HFFc6 (cell line): Measurements from ENCODE around the gene MYLK2. TPM values are rescaled to one million over a fixed set of nuclear protein-coding genes. Genes with fewer than 3 reads are reported as not detected.
"Not testable (repeated sequence)": the region's sequence is repeated elsewhere in the genome, so short reads cannot be mapped to it uniquely, and the experiment has no call there.

Source experiments
- DNase-seq: peaks from one replicate; pipeline ENCODE4 v3.0.0-alpha.2; 2018
- H3K27ac Mint-ChIP-seq: 2 replicates; pipeline ENCODE4 v1.8.0; 2020; ENCODE audit warnings: mild to moderate bottlenecking, mixed read lengths
- H3K27me3 Mint-ChIP-seq: 2 replicates; pipeline ENCODE4 v1.8.0; 2021; ENCODE audit warnings: mild to moderate bottlenecking, moderate library complexity, mixed read lengths; ENCODE audit not compliant: insufficient read depth
- H3K36me3 Mint-ChIP-seq: 2 replicates; pipeline ENCODE4 v1.8.0; 2021; ENCODE audit warnings: low read depth, mixed read lengths
- H3K4me1 Mint-ChIP-seq: 2 replicates; pipeline ENCODE4 v1.8.0; 2020; ENCODE audit warnings: low read depth, mixed read lengths
- H3K4me3 Mint-ChIP-seq: 2 replicates; pipeline ENCODE4 v1.8.0; 2020; ENCODE audit warnings: mild to moderate bottlenecking, moderate library complexity, mixed read lengths
- H3K9me3 Mint-ChIP-seq: 2 replicates; pipeline ENCODE4 v1.8.0; 2020; ENCODE audit warnings: mild to moderate bottlenecking, mixed read lengths
- CTCF ChIP-seq: fragments of 200-600 bp; sonication (generic); IDR thresholded peaks from 2 replicates; pipeline ENCODE4 v1.5.0; 2021; ENCODE audit warnings: antibody characterized with exemption, mild to moderate bottlenecking
- total RNA-seq, 6 experiments: library from RNA; stranded (reverse); fragmentation: NEBNext Ultra II Directional; extraction: Animal tissue kit (Norgen Biotek cat#: 25700); gene quantifications; 2 replicates in 1 of 6; 3 replicates in 5 of 6; pipeline ENCODE4 v1.2.3, GENCODE V29; 2021

The MYLK2 gene
- total RNA-seq, 6 experiments from 2014 or later: 0.07 to 0.30 (median 0.16) TPM

DNA sequence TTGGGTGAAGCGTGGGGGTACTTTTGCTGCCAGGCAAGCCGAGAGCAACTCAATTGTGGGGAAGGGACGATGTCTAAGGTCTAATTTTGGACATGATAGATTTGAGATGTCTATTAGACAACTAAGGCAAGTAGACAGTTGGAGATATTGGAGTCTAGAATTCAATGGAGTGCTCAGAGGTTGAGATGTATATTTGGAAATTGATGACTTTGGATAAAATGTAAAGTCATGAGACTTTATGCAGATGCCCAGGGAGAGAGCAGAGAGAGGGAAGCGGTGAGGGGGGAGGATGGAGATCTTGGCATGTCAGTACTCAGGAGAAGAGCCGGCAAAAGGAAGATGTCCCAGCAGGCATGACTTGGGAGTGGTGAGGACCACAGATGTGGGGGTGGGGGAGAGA lies 6.9 kb downstream of the MYLK2 start:
- TF ChIP-seq CTCF: no peak
- Mint-ChIP-seq H3K4me1 (peaks cover 7% of the 10 kb centered on the region), H3K4me3 (no peak overlapping the region), H3K27me3 (peaks cover 5% of the 10 kb centered on the region), H3K9me3 (no peaks in the 10 kb centered on the region), H3K36me3 (no peaks in the 10 kb centered on the region), H3K27ac (no peak overlapping the region)
- DNase-seq: no peak

GRCh38 chr20:31827059-31827458 lies 7.9 kb downstream of the MYLK2 start:
- peaks cover 5% of the 10 kb centered on the region for H3K27me3 Mint-ChIP-seq
- no peak overlapping the region for H3K4me3 Mint-ChIP-seq
- H3K9me3 Mint-ChIP-seq: no peaks in the 10 kb centered on the region
- DNase-seq: no peak
- H3K36me3 Mint-ChIP-seq: no peaks in the 10 kb centered on the region
- no peak for TF ChIP-seq CTCF
- H3K27ac Mint-ChIP-seq: no peak overlapping the region
- H3K4me1 Mint-ChIP-seq: peaks cover 7% of the 10 kb centered on the region

GRCh38 chr20:31828016-31828415 lies 8.9 kb downstream of the MYLK2 start:
- H3K27me3 Mint-ChIP-seq, H3K27ac Mint-ChIP-seq, H3K9me3 Mint-ChIP-seq, H3K4me1 Mint-ChIP-seq, DNase-seq, H3K4me3 Mint-ChIP-seq, H3K36me3 Mint-ChIP-seq: not testable (repeated sequence)

GRCh38 chr20:31829731-31830130 lies 10.6 kb downstream of the MYLK2 start:
- Mint-ChIP-seq H3K9me3 (no peaks in the 10 kb centered on the region), H3K36me3 (no peaks in the 10 kb centered on the region), H3K27ac (no peak overlapping the region), H3K4me1 (no peaks in the 10 kb centered on the region), H3K4me3 (no peak overlapping the region), H3K27me3 (peaks cover 5% of the 10 kb centered on the region)
- no peak for TF ChIP-seq CTCF
- DNase-seq: no peak

DNA sequence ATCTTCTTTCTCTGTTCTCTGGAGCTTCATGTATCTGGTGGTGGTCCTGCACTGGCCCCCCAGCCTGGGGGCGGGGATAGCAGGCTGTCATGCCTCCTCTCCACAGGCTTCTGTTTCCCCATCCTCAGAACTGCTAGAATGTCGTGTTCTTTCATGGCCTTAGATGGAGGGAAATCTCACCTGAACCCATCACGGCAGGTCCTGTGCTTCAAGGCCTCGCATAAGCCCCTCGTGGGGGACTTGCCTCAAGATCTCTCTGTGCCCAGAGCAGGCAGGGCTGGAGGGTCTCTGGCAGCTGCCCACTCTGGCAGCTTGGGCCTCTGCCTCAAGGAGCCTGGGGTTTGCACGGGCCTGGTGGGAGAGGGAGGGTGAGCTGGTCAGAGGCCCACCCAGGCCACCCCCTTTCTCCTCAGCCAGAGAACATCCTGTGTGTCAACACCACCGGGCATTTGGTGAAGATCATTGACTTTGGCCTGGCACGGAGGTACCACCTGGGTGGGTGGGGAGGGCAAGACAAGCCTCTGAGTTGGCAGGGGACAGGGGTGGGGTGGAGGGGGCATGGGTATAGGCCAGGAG lies 11.3 kb downstream of the MYLK2 start:
- Mint-ChIP-seq H3K36me3 (no peaks in the 10 kb centered on the region), H3K27me3 (peaks cover 5% of the 10 kb centered on the region), H3K9me3 (no peaks in the 10 kb centered on the region), H3K4me1 (no peaks in the 10 kb centered on the region), H3K4me3 (no peak overlapping the region), H3K27ac (no peak overlapping the region)
- no peak for TF ChIP-seq CTCF
- no peak for DNase-seq

DNA sequence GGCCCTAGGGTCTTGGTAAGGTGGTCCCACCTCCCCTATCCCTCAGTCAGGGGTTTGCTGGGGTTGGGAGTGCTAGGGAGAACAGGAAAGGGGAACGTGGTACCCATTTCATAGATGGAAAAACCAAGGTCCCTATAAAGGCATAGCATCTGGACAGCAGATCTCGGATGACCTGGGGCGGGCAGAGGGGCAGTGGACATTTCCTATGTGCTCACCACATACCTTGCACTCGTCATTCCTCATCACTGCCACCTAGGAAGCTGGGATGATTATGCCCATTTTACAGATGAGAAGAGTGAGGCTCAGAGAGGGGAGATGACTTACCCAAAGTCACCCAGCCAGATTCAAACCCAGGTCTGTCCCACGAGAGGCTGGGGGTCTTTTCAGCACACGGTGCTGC lies 12.1 kb downstream of the MYLK2 start:
- H3K27me3 Mint-ChIP-seq: peaks cover 5% of the 10 kb centered on the region
- no peak overlapping the region for H3K4me3 Mint-ChIP-seq
- H3K27ac Mint-ChIP-seq: no peak overlapping the region
- no peaks in the 10 kb centered on the region for H3K36me3 Mint-ChIP-seq
- no peaks in the 10 kb centered on the region for H3K9me3 Mint-ChIP-seq
- no peak for TF ChIP-seq CTCF
- H3K4me1 Mint-ChIP-seq: no peaks in the 10 kb centered on the region
- no peak for DNase-seq
